Limb (tissue), 2 donors: ENCODE measurements around the gene DNASE2.

ENCODE experiments used
- DNase-seq, 2 donors: peaks; one replicate each; pipeline ENCODE4 v3.0.0-alpha.2; 2016; ENCODE audit errors: extremely low spot score in 2 of 2

Gene DNASE2

GRCh38 chr19:12834976-12835757 is 46.1 kb downstream of the DNASE2 start:
- DNase-seq: peak in 1 of 2 donors; percentile 59

- no peak for DNase-seq
Observed at GRCh38 chr19:12834566-12834943, 46.7 kb downstream of the DNASE2 start, which contains the start of gene RTBDN. Gene RTBDN, minus strand, starts transcription at chr19:12834579. Its CDS starts 4,600 bp downstream, at chr19:12829979.

- DNase-seq: peak in 1 of 2 donors; percentile 66
Observed at GRCh38 chr19:12833738-12834565, 47.3 kb downstream of the DNASE2 start.

- DNase-seq: no peak
Observed at GRCh38 chr19:12833418-12833737, 47.9 kb downstream of the DNASE2 start.

- DNase-seq: no peak
Observed at GRCh38 chr19:12828494-12828893, 52.8 kb downstream of the DNASE2 start.

- DNase-seq: peak in 1 of 2 donors; percentile 55
Observed at GRCh38 chr19:12825254-12826131, 55.8 kb downstream of the DNASE2 start.
